ENCODE data around the gene TNFRSF11A. TPM values are rescaled to one million over a fixed set of nuclear protein-coding genes. Genes with fewer than 3 reads are reported as not detected.

Gene TNFRSF11A
- total RNA-seq, 1 experiment from 2014 or later = 3.2 TPM

DNA sequence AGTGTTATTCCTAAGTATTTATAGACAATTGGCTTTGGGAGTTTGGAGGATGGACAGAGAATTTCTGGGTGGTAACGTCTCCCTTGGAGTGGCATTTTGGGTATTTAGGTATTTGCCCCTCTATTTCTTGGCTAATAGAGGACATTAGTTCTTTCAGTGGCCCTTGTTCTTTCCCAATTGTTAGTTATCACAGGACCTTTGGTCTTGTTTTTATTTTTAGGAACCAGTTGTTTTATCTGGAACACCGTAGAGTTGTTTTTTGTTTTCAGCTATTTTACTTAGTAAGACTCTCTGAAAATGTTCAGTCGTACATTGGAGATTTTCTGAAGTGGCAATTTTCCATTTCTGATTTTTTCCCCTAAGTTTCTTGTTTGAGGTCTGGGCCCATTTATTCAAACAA is 40.5 kb upstream of the TNFRSF11A start:
- RAD21 ChIA-PET (ENCODE audit: low non-redundant PET in 1 of 2, low total read pairs in 2 of 2, uncharacterized antibody in 2 of 2, unreplicated experiment in 2 of 2) = no interaction called here
- Histone ChIP-seq H3K79me2 (ENCODE audit: insufficient read depth, low read length) (no peaks in the 10 kb centered on the region), H3K36me3 (ENCODE audit: control insufficient read depth in 1 of 2, insufficient read depth in 2 of 2, low read length in 2 of 2) (peaks cover 0 to 2% of the 10 kb centered on the region in 2 experiments; a peak in 1 of 4 replicates), H3K27me3 (ENCODE audit: insufficient read depth, low read length) (no peaks in the 10 kb centered on the region), H2AFZ (ENCODE audit: low read depth, low read length, poor library complexity, severe bottlenecking) (no peak overlapping the region), H3K9me3 (ENCODE audit: control insufficient read depth in 1 of 2, insufficient read depth in 1 of 2, low read depth in 1 of 2, low read length in 2 of 2) (no peaks in the 10 kb centered on the region), H3K27ac (ENCODE audit: low read depth, low read length) (no peak overlapping the region), H3K9ac (ENCODE audit: low read length) (no peak overlapping the region), H3K4me1 (ENCODE audit: control insufficient read depth in 1 of 2, insufficient read depth in 2 of 2, low read length in 2 of 2) (peaks cover 0 to 15% of the 10 kb centered on the region in 2 experiments; a peak in 3 of 4 replicates), H3K4me2 (ENCODE audit: low read length) (no peak overlapping the region), H3K9me2 (ENCODE audit: insufficient read depth) (no peaks in the 10 kb centered on the region), H3K4me3 (replicated peaks in 1 of 2; ENCODE audit: low read depth in 1 of 2, low read length in 2 of 2) (no peak overlapping the region), H4K20me1 (ENCODE audit: insufficient read depth) (no peaks in the 10 kb centered on the region)
- intact Hi-C loops (cut with micrococcal nuclease) = no loop called here
- POLR2A ChIA-PET = no interaction called here
- BruUV-seq (replicated peaks) = no TSS peak
- ATAC-seq (no peak), DNase-seq (ENCODE audit: low read depth, low spot score) (no peak)
- TF ChIP-seq YY1 (IDR thresholded peaks at IDR 0.05; ENCODE audit: extremely low read depth, insufficient replicate concordance, low read depth, low read length) (no peak), FOSL1 (IDR thresholded peaks at IDR 0.05; ENCODE audit: low read depth) (no peak), EZH2 (IDR thresholded peaks at IDR 0.05) (no peak), MAX (IDR thresholded peaks at IDR 0.05) (no peak)
- CTCF ChIA-PET = no interaction called here

- POLR2A ChIA-PET = no interaction called here
- ATAC-seq (no peak), DNase-seq (ENCODE audit: low read depth, low spot score) (no peak)
- intact Hi-C loops (cut with micrococcal nuclease) = no loop called here
- Histone ChIP-seq H3K9me3 (ENCODE audit: control insufficient read depth in 1 of 2, insufficient read depth in 1 of 2, low read depth in 1 of 2, low read length in 2 of 2) (no peaks in the 10 kb centered on the region), H3K36me3 (ENCODE audit: control insufficient read depth in 1 of 2, insufficient read depth in 2 of 2, low read length in 2 of 2) (peaks cover 0 to 2% of the 10 kb centered on the region in 2 experiments; a peak in 1 of 4 replicates), H3K27ac (ENCODE audit: low read depth, low read length) (no peak overlapping the region), H3K27me3 (ENCODE audit: insufficient read depth, low read length) (no peaks in the 10 kb centered on the region), H3K9ac (ENCODE audit: low read length) (no peak overlapping the region), H3K4me2 (ENCODE audit: low read length) (no peak overlapping the region), H3K79me2 (ENCODE audit: insufficient read depth, low read length) (no peaks in the 10 kb centered on the region), H4K20me1 (ENCODE audit: insufficient read depth) (no peaks in the 10 kb centered on the region), H3K4me3 (replicated peaks in 1 of 2; ENCODE audit: low read depth in 1 of 2, low read length in 2 of 2) (no peak overlapping the region), H3K4me1 (ENCODE audit: control insufficient read depth in 1 of 2, insufficient read depth in 2 of 2, low read length in 2 of 2) (peaks cover 0 to 15% of the 10 kb centered on the region in 2 experiments; a peak in 3 of 4 replicates), H3K9me2 (ENCODE audit: insufficient read depth) (no peaks in the 10 kb centered on the region), H2AFZ (ENCODE audit: low read depth, low read length, poor library complexity, severe bottlenecking) (no peak overlapping the region)
- CTCF ChIA-PET = no interaction called here
- RAD21 ChIA-PET (ENCODE audit: low non-redundant PET in 1 of 2, low total read pairs in 2 of 2, uncharacterized antibody in 2 of 2, unreplicated experiment in 2 of 2) = no interaction called here
- no TSS peak for BruUV-seq (replicated peaks)
- no peak for TF ChIP-seq ZFX (IDR thresholded peaks at IDR 0.05)
- no peak for TF ChIP-seq EZH2phosphoT487 (IDR thresholded peaks at IDR 0.05; ENCODE audit: borderline replicate concordance)
- no peak for TF ChIP-seq CEBPB (IDR thresholded peaks at IDR 0.05; ENCODE audit: low read depth)
- no peak for TF ChIP-seq SP1 (IDR thresholded peaks at IDR 0.05; ENCODE audit: low read depth)
- TF ChIP-seq FOSL1 (IDR thresholded peaks at IDR 0.05; ENCODE audit: low read depth) = no peak
- no peak for TF ChIP-seq EZH2 (IDR thresholded peaks at IDR 0.05)
- no peak for TF ChIP-seq POLR2A (IDR thresholded peaks at IDR 0.05; ENCODE audit: borderline replicate concordance, extremely low read depth, insufficient read depth, insufficient read length)
- no peak for TF ChIP-seq TCF7L2 (IDR thresholded peaks at IDR 0.05; ENCODE audit: borderline replicate concordance, extremely low read depth, insufficient read depth, insufficient read length)
- no peak for TF ChIP-seq CBX3 (IDR thresholded peaks at IDR 0.05; ENCODE audit: low read depth)
- TF ChIP-seq, protein P1, sequence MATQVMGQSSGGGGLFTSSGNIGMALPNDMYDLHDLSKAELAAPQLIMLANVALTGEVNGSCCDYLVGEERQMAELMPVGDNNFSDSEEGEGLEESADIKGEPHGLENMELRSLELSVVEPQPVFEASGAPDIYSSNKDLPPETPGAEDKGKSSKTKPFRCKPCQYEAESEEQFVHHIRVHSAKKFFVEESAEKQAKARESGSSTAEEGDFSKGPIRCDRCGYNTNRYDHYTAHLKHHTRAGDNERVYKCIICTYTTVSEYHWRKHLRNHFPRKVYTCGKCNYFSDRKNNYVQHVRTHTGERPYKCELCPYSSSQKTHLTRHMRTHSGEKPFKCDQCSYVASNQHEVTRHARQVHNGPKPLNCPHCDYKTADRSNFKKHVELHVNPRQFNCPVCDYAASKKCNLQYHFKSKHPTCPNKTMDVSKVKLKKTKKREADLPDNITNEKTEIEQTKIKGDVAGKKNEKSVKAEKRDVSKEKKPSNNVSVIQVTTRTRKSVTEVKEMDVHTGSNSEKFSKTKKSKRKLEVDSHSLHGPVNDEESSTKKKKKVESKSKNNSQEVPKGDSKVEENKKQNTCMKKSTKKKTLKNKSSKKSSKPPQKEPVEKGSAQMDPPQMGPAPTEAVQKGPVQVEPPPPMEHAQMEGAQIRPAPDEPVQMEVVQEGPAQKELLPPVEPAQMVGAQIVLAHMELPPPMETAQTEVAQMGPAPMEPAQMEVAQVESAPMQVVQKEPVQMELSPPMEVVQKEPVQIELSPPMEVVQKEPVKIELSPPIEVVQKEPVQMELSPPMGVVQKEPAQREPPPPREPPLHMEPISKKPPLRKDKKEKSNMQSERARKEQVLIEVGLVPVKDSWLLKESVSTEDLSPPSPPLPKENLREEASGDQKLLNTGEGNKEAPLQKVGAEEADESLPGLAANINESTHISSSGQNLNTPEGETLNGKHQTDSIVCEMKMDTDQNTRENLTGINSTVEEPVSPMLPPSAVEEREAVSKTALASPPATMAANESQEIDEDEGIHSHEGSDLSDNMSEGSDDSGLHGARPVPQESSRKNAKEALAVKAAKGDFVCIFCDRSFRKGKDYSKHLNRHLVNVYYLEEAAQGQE (IDR thresholded peaks at IDR 0.05; ENCODE audit: low read depth) = no peak
- TF ChIP-seq MAX (IDR thresholded peaks at IDR 0.05) = no peak
- no peak for TF ChIP-seq JUND (IDR thresholded peaks at IDR 0.05)
- TF ChIP-seq ATF3 (IDR thresholded peaks at IDR 0.05) = no peak
- no peak for TF ChIP-seq ELF1 (IDR thresholded peaks at IDR 0.05; ENCODE audit: borderline replicate concordance, low read depth)
Measured at GRCh38 chr18:62285281-62285680, 39.8 kb upstream of the TNFRSF11A start.

Data from HCT116 (cell line).